ENCODE results near the gene SLC1A1. TPM values are rescaled to one million over a fixed set of nuclear protein-coding genes. Genes with fewer than 3 reads are reported as not detected.
A peak's percentile ranks its signal among the peaks of the same experiment; 100 is the strongest.

Gene SLC1A1
- total and polyA plus RNA-seq, 7 donors: 3.3 to 7.5 (median 5.2) TPM

DNA sequence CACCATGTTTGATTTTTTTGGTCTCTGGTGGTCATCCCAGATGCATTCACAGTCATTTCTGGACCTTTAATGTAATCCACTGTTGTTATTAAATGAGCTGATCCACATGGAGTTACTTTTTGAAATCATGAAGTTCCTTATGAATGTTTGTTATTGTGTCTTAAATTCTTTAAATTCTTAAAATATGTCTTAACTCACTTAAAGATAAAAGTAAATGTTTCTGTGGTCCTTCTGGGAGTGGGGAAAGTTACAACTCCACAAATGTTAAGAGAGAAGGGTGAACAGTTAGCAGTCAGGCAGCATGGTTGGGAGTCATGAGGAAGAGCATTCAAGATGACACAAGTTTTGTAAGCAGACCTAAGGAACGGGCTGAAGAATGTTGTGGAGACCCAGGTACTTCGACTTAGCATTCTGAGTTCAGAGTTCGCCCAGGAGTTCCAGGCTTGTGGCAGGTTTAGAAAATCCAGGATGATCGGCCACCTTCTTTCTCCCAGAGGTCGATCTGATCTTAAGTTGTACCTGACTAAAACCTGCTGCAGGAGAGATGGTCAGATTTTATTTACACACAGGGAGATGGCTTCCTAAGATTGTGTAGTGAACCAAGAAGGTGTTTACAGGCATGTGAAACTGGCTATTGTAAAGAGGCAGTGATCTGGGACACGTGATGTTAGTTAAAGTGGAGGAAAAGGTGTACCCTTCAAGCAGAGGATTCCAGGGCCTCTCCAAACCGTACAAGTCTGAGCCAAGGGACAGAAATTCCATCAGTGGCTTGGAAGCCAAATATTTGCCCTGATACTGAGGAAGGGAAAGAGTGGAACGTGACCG is 17.2 kb downstream of the SLC1A1 start:
- 79 to 89% methylated on average over 9 of the region's 9 CpGs for WGBS, 2 donors
- Histone ChIP-seq H3K4me1 (peaks cover 0 to 18% (median 8%) of the 10 kb centered on the region in 4 donors), H3K4me3 (no peak overlapping the region), H3K27me3 (no peaks in the 10 kb centered on the region), H3K9me3 (no peaks in the 10 kb centered on the region), H3K27ac (peak overlapping the region in 1 of 4 donors; percentile 71), H3K36me3 (peaks cover 0 to 5% (median 0%) of the 10 kb centered on the region in 4 donors)
- intact Hi-C loops (cut with DNase I): no loop called here
- no peak for TF ChIP-seq EP300 (IDR thresholded peaks at IDR 0.05)
- no peak for TF ChIP-seq POLR2AphosphoS5 (IDR thresholded peaks at IDR 0.05)
- TF ChIP-seq POLR2A (IDR thresholded peaks at IDR 0.05): no peak
- TF ChIP-seq, protein P1, sequence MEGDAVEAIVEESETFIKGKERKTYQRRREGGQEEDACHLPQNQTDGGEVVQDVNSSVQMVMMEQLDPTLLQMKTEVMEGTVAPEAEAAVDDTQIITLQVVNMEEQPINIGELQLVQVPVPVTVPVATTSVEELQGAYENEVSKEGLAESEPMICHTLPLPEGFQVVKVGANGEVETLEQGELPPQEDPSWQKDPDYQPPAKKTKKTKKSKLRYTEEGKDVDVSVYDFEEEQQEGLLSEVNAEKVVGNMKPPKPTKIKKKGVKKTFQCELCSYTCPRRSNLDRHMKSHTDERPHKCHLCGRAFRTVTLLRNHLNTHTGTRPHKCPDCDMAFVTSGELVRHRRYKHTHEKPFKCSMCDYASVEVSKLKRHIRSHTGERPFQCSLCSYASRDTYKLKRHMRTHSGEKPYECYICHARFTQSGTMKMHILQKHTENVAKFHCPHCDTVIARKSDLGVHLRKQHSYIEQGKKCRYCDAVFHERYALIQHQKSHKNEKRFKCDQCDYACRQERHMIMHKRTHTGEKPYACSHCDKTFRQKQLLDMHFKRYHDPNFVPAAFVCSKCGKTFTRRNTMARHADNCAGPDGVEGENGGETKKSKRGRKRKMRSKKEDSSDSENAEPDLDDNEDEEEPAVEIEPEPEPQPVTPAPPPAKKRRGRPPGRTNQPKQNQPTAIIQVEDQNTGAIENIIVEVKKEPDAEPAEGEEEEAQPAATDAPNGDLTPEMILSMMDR (IDR thresholded peaks at IDR 0.05): no peak
- DNase-seq: no peak

DNA sequence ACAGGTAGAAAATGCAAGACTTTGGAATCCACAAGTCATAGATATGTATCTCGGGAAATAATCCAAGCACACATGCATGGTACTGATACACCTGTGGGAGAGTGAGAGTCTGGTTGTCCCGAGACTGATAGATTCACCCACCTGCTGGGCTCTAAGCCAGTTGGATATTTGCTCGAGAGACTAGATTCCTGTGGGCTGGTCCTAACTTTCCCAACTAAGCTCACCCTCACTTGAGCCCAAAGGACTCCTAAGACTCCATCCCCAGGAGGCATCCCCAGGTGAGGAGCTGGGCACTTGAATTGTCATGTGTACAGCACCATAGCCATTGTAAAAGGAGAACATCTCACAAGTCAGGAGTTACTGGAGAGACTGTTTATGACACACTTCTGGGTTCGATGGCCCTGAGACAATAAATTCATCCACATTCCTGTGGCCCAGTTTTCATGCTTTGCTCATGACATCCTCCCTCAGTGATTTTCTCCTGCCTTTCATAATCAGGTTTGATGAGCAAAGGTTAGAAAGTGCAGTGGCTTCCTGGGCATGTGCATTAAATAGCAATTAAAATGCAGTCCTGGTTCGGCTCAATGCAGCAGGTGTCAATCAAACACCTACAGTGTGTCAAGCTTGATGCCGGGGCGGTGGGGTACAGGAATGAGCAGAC is 18.1 kb downstream of the SLC1A1 start:
- intact Hi-C loops (cut with DNase I): no loop called here
- 67 to 83% methylated on average over 7 of the region's 7 CpGs for WGBS, 2 donors
- no peak for DNase-seq

DNA sequence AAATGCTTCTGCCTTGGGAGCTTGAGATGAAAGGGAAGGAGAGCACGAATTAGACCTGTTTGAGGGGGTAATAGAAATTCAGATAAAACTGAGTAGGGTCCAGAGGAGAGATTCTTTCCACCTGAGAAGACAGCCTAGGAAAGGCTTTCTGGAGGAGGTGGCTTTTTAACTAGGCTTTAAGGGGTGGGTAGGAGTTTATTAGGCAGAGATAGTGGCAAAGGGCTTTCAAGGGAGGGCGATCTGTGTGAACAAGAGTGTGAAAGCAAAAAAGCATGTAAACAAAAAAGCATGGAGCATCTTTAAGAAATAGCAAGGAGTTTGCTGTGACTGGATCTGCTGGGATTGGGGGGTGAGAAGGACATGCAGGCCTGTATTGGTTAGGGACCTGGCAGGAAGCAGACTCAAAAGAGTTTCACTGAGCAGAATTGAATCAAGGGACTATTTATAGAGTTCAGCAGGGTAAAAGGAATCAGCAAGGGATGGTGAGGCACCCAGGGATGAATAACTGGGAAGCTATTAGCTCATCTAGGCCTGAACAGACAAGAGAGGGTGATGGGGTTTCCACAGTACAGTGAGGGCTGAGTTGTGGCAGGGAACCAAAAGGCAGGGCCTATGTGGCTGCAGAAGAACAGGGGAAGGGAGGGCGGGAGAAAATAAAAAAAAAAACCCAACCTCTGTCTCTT is 18.8 kb downstream of the SLC1A1 start:
- DNase-seq: no peak
- Histone ChIP-seq H3K4me1 (peaks cover 0 to 18% (median 8%) of the 10 kb centered on the region in 4 donors), H3K36me3 (peaks cover 0 to 2% (median 0%) of the 10 kb centered on the region in 4 donors), H3K27ac (peak overlapping the region in 3 of 4 donors; percentile 12 to 71 (median 45)), H3K9me3 (no peaks in the 10 kb centered on the region), H3K27me3 (no peaks in the 10 kb centered on the region), H3K4me3 (no peak overlapping the region)
- TF ChIP-seq POLR2A (IDR thresholded peaks at IDR 0.05): no peak
- TF ChIP-seq POLR2AphosphoS5 (IDR thresholded peaks at IDR 0.05): no peak
- TF ChIP-seq, protein P1 (IDR thresholded peaks at IDR 0.05): no peak
- no peak for TF ChIP-seq EP300 (IDR thresholded peaks at IDR 0.05)
- 85 to 97% methylated on average over 3 of the region's 3 CpGs for whole genome bisulfite sequencing, 2 donors
- intact Hi-C loops (cut with DNase I): no loop called here

More for the DNA sequence above, 18.1 kb downstream of the SLC1A1 start:
- Histone ChIP-seq H3K36me3 (peaks cover 0 to 5% (median 0%) of the 10 kb centered on the region in 4 donors), H3K27me3 (no peaks in the 10 kb centered on the region), H3K4me3 (no peak overlapping the region), H3K9me3 (no peaks in the 10 kb centered on the region), H3K4me1 (peaks cover 0 to 18% (median 8%) of the 10 kb centered on the region in 4 donors), H3K27ac (peak overlapping the region in 1 of 4 donors; percentile 71)
- no peak for TF ChIP-seq POLR2A (IDR thresholded peaks at IDR 0.05)
- TF ChIP-seq, protein P1 (IDR thresholded peaks at IDR 0.05): no peak

DNA sequence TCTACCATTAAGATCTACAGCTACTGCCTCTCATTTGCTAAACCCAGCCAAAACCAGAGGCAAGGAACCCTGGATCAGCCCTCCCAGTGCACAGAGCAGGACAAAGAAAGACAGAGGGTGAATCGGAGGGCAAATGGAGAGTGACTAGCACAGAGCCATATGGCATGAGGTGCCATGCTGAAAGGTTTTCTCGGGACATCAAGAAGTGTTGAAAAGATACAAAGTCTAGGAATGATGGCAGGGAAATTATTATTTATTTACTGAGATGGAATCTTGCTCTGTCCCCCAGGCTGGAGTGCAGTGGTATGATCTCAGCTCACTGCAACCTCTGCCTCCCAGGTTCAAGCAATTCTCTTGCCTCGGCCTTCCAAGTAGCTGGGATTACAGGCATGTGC is 19.3 kb downstream of the SLC1A1 start:
- Histone ChIP-seq H3K4me1 (peaks cover 0 to 18% (median 8%) of the 10 kb centered on the region in 4 donors), H3K27ac (peak overlapping the region in 3 of 4 donors; percentile 12 to 71 (median 45)), H3K27me3 (no peaks in the 10 kb centered on the region), H3K36me3 (no peaks in the 10 kb centered on the region), H3K9me3 (no peaks in the 10 kb centered on the region), H3K4me3 (no peak overlapping the region)
- DNase-seq: no peak
- 95% methylated on average over 3 of the region's 3 CpGs for WGBS, 2 donors
- TF ChIP-seq POLR2A (IDR thresholded peaks at IDR 0.05) (no peak), POLR2AphosphoS5 (IDR thresholded peaks at IDR 0.05) (no peak), EP300 (IDR thresholded peaks at IDR 0.05) (no peak)
- TF ChIP-seq, protein P1 (IDR thresholded peaks at IDR 0.05): no peak
- intact Hi-C loops (cut with DNase I): no loop called here

Measured in sigmoid colon (tissue), 7 donors.